WERI-Rb-1 (cell line): ENCODE results near the gene ZYG11B.

ENCODE experiments used
- DNase-seq: peaks from one replicate; pipeline ENCODE4 v3.0.0-alpha.2; 2020
- H3K27ac ChIP-seq: fragments of 250-450 bp; sonication (Bioruptor Pico); 2 replicates; pipeline ENCODE4 v1.5.1; 2020; ENCODE audit warnings: mild to moderate bottlenecking, moderate library complexity
- H3K27me3 ChIP-seq: fragments of 250-450 bp; sonication (Bioruptor Pico); 2 replicates; pipeline ENCODE4 v1.5.1; 2021; ENCODE audit warnings: mild to moderate bottlenecking, low read depth, moderate library complexity; ENCODE audit not compliant: insufficient read depth, severe bottlenecking
- H3K36me3 ChIP-seq: fragments of 250-450 bp; sonication (Bioruptor Pico); 2 replicates; pipeline ENCODE4 v1.5.1; 2020; ENCODE audit warnings: mild to moderate bottlenecking, moderate library complexity
- H3K4me3 ChIP-seq: 2 replicates; pipeline ENCODE4 v1.5.1; 2011; ENCODE audit warnings: low read depth, mild to moderate bottlenecking, control low read depth, low read length
- H3K9me3 ChIP-seq: fragments of 250-450 bp; sonication (Bioruptor Pico); 2 replicates; pipeline ENCODE4 v1.5.1; 2021; ENCODE audit warnings: mild to moderate bottlenecking, moderate library complexity; ENCODE audit not compliant: severe bottlenecking
- TF ChIP-seq, protein P1 (sequence below): IDR thresholded peaks from 2 replicates; pipeline ENCODE4 v1.5.1; 2011; ENCODE audit warnings: low read depth, mild to moderate bottlenecking, control low read depth, inconsistent platforms, low read length

Gene ZYG11B

DNA sequence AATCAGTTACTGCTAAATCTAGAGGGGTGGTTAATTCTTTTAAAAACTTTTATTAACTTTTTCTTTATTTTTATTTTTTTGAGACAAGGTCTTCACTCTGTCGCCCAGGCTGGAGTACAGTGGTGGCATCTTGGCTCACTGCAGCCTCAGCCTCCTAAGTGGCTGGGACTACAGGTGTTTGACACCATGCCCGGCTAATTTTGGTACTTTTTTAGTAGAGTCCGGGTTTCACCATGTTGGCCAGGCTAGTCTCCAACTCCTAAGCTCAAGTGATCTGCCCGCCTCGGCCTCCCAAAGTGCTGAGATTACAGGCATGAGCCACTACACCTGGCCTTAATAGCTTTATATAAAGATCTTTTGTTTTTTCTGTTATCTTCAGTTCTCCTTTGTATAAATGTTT, 11.9 kb downstream of the ZYG11B start:
- TF ChIP-seq, protein P1, sequence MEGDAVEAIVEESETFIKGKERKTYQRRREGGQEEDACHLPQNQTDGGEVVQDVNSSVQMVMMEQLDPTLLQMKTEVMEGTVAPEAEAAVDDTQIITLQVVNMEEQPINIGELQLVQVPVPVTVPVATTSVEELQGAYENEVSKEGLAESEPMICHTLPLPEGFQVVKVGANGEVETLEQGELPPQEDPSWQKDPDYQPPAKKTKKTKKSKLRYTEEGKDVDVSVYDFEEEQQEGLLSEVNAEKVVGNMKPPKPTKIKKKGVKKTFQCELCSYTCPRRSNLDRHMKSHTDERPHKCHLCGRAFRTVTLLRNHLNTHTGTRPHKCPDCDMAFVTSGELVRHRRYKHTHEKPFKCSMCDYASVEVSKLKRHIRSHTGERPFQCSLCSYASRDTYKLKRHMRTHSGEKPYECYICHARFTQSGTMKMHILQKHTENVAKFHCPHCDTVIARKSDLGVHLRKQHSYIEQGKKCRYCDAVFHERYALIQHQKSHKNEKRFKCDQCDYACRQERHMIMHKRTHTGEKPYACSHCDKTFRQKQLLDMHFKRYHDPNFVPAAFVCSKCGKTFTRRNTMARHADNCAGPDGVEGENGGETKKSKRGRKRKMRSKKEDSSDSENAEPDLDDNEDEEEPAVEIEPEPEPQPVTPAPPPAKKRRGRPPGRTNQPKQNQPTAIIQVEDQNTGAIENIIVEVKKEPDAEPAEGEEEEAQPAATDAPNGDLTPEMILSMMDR: no peak

DNA sequence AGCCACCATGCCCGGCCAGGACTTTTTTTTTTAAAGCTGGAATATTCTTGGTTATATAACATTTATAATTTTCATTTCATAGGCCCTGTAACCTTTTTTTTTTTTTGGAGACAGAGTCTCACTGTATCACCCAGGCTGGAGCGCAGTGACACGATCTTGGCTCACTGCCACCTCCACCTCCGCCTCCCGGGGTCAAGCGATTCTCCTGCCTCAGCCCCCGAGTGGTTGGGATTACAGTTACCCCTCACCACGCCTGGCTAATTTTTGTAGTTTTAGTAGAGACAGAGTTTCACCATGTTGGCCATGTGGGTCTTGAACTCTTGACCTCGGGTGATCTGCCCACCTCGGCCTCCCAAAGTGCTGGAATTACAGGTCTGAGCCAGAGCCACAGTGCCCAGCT, 12.6 kb downstream of the ZYG11B start:
- Histone ChIP-seq H3K27me3 (no peaks in the 10 kb centered on the region), H3K36me3 (peaks cover 6% of the 10 kb centered on the region), H3K27ac (no peak overlapping the region), H3K9me3 (no peaks in the 10 kb centered on the region), H3K4me3 (no peak overlapping the region)
- no peak for DNase-seq
- TF ChIP-seq, protein P1: no peak

More for the DNA sequence above, 11.9 kb downstream of the ZYG11B start:
- H3K27me3 ChIP-seq: no peaks in the 10 kb centered on the region
- no peaks in the 10 kb centered on the region for H3K9me3 ChIP-seq
- no peak overlapping the region for H3K4me3 ChIP-seq
- DNase-seq: no peak
- no peak overlapping the region for H3K27ac ChIP-seq
- H3K36me3 ChIP-seq: peaks cover 11% of the 10 kb centered on the region

DNA sequence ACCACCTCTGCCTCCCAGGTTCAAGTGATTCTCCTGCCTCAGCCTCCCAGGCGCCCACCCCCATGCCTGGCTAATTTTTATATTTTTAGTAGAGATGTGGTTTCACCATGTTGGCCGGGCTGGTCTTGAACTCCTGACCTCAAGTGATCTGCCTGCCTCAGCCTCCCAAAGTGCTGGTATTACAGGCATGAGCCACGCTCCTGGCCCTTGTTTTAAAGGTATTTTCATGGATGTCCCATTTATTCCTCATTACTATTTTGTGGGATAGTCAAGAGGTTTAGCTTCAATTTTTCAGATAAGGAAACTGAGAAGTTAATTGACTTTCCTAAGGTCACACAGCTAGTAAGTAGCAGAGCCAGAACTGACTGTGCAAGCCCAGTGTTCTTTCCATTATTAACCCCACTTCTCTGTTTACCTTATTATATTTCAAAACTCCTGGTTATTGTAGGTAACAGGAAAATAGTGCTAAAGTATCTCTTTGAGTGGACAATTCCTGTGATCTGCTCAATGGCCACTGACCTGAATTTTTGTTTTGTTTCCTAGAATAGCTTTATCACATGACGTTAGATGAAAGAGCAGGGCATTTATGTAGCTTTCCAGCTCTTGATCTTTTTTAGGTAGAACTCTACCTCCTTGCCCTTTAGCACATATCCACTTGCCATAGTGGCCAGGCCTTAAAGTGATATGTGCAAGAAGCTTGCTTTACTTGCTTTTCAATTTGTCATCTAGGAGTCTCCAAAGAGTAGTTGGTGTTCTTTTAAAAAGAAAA, 13.6 kb downstream of the ZYG11B start:
- no peak overlapping the region for H3K4me3 ChIP-seq
- H3K36me3 ChIP-seq: peaks cover 6% of the 10 kb centered on the region
- no peak for DNase-seq
- no peak overlapping the region for H3K27ac ChIP-seq
- TF ChIP-seq, protein P1: no peak
- no peaks in the 10 kb centered on the region for H3K9me3 ChIP-seq
- H3K27me3 ChIP-seq: no peaks in the 10 kb centered on the region

DNA sequence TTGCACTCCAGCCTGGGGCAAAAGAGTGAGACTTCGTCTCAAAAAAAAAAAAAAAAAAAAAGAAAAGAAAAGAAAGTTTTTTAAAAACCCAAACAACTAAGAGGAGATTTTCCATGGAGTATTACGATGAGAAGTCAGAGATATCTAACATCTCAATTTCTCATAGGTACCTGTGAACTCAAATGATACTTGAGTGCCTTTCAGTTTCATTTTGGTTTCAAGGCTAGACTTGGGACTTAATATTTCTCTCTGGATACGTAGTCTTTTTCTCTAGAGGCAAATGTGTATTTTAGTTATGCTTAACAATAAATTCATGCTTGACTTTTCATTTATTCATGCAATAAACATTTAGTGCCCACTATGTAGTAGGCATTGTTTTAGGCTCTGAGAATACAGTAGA, 15.0 kb downstream of the ZYG11B start:
- no peaks in the 10 kb centered on the region for H3K27me3 ChIP-seq
- no peaks in the 10 kb centered on the region for H3K9me3 ChIP-seq
- TF ChIP-seq, protein P1: no peak

DNA sequence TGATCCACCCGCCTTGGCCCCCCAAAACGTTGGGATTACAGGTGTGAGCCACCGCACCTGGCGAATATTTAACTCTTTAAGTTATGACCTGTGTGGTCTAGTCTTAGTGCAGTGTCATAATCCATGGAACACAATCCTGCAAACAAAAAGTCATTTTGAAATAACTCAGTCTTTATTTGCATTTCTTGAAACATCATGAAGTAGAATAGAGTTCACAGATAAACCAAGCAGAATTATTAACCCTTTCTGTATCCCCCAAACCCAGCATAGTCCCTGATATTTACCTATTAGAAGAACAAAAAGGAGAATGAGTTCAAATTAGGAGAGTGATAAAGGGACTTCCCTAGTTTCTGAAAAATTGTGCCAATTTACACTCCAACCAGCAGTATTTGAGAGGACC, 19.9 kb downstream of the ZYG11B start:
- TF ChIP-seq, protein P1: no peak
- no peak for DNase-seq
- Histone ChIP-seq H3K27me3 (no peaks in the 10 kb centered on the region), H3K36me3 (peaks cover 6% of the 10 kb centered on the region), H3K4me3 (no peak overlapping the region), H3K27ac (no peak overlapping the region), H3K9me3 (no peaks in the 10 kb centered on the region)

More for the DNA sequence above, 15.0 kb downstream of the ZYG11B start:
- H3K27ac ChIP-seq: no peak overlapping the region
- no peak overlapping the region for H3K4me3 ChIP-seq
- no peak for DNase-seq
- H3K36me3 ChIP-seq: peaks cover 6% of the 10 kb centered on the region

DNA sequence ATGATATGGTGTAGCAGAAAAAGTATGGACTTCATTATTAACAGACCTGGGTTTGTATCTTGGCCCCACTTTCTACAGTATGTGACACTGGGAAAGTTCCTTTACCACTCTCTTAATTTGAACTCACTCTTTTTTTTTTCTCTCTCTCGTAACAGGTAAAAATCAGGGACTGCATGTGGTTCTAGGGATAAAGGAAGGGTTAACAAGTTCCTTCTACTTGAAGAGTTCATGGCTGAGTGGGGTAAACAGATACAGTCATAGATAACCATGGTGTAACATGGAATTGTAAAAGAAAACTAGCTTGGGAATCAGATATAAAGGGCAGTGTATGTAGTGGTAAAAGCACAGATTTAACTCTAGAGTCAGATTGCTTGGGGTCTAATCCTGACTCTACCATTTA, 21.2 kb downstream of the ZYG11B start:
- DNase-seq: no peak
- H3K36me3 ChIP-seq: no peaks in the 10 kb centered on the region
- H3K27me3 ChIP-seq: no peaks in the 10 kb centered on the region
- TF ChIP-seq, protein P1: no peak
- H3K9me3 ChIP-seq: no peaks in the 10 kb centered on the region
- no peak overlapping the region for H3K27ac ChIP-seq
- no peak overlapping the region for H3K4me3 ChIP-seq
